NCI-H187 (cell line): Measurements from ENCODE around the gene KCNK18.
"Not testable (repeated sequence)": the region's sequence is repeated elsewhere in the genome, so short reads cannot be mapped to it uniquely, and the experiment has no call there.

Experiments
- DNase-seq, 2 experiments: peaks; one replicate each; lab custom pipeline; 2025; lab: John Stamatoyannopoulos, UW

The KCNK18 gene

GRCh38 chr10:117170244-117170643, 27.0 kb upstream of the KCNK18 start:
- DNase-seq: no peak

- peak; percentile 65 to 75 for DNase-seq
Observed at GRCh38 chr10:117174439-117175214, 22.7 kb upstream of the KCNK18 start.

GRCh38 chr10:117175215-117175900, 21.9 kb upstream of the KCNK18 start:
- DNase-seq: peak in 1 of 2 experiments; percentile 32

GRCh38 chr10:117175901-117176534, 21.3 kb upstream of the KCNK18 start:
- peak; percentile 6 to 34 for DNase-seq

GRCh38 chr10:117178190-117178589, 19.1 kb upstream of the KCNK18 start:
- no peak for DNase-seq

GRCh38 chr10:117184296-117184695, 13.0 kb upstream of the KCNK18 start:
- no peak for DNase-seq

GRCh38 chr10:117184821-117185220, 12.5 kb upstream of the KCNK18 start:
- no peak for DNase-seq

DNA sequence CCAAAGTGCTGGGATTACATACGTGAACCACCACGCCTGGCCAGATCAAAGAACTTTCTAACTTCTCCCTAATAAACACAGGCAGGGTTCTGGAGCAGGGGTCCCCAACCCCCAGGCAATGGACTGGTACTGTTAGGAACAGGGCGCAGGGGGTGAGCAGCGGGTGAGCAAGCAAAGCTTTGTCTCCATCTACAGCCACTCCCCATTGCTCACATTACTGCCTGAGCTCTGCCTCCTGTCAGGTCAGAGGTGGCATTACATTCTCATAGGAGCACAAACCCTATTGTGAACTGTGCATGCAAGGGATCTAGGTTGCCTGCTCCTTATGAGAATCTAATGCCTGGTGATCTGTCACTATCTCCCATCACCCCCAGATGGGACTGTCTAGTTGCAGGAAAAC, 11.5 kb upstream of the KCNK18 start:
- DNase-seq: not testable (repeated sequence)

GRCh38 chr10:117186832-117187615, 10.3 kb upstream of the KCNK18 start:
- DNase-seq: no peak

DNA sequence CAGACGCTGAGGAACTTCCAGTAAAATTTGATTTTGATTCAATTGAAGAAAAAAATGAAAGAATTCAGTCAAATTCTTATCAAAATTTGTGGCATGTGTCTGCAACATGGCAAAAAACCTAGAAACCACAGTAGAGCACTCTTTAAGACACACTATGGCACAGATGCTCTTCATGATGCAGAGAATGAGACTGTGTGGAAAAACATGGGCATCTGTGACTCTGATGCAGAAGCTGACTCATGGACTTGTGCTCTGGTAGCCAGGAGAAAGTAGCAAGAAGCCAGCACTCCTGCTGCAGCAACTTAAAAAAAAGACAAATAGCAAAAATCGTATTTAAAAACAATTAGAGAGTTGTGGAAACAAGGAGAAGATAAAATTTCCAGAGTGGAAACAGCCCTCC, 8.9 kb upstream of the KCNK18 start:
- no peak for DNase-seq

- DNase-seq: no peak
Observed at GRCh38 chr10:117189557-117189956, 7.7 kb upstream of the KCNK18 start.

- no peak for DNase-seq
Observed at GRCh38 chr10:117198088-117198487, 799 bp downstream of the KCNK18 start.

DNA sequence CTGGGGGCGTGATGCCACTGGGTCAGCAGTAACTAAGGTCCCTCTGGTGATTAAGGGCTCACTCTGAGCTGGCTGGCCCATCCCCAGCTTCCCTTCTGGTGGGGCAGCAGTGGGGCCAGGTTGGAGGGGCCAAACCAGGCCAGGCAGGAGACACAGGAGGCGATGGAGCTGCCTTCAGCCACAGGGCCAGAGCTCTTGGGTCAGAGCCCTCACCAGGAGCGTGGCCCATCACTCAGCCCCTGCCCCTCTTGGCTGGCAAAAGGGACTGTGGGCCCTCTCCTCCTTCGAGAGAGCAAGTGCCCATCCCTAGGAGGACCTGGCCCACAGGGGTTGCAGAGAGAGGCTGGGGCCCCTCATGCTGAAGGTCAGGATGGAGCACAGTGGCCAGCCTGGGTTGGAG, 4.5 kb downstream of the KCNK18 start:
- DNase-seq: no peak

DNA sequence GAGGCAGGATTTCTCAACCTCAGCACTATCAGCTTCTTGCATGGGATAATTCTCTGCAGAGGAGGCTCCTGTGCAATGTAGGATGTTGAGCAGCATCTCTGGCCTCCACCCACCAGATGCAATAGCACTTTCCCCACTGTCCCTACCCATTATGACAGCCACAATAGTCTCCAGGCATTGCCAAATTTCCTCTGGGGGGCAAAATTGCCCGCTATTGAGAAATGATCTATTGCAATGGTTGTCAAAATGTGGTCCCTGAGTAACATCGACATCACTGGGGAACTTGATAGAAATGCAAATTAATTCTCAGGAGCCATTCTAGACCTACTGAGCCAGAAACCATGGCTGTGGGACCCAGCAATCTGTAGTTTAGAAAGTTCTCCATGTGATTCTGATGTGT, 7.0 kb downstream of the KCNK18 start:
- no peak for DNase-seq

DNA sequence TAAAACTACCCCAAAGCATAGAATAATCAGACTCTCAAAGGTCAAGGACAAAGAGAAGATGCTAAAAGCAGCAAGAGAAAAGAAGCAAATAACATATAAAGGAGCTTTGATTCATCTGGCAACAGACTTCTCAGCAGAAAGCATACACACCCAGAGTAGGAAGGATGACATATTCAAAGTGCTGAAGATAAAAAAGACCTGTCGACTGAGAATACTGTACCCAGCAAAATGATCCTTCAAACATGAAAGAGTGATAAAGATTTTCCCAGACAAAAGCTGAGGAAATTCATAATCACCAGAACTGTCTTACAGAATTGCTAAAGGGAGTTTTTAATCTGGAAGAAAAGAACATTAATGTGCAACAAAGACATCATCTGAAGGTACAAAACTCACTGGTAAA, 14.9 kb downstream of the KCNK18 start:
- DNase-seq: no peak

- no peak for DNase-seq
Observed at GRCh38 chr10:117214401-117214800, 17.1 kb downstream of the KCNK18 start.

DNA sequence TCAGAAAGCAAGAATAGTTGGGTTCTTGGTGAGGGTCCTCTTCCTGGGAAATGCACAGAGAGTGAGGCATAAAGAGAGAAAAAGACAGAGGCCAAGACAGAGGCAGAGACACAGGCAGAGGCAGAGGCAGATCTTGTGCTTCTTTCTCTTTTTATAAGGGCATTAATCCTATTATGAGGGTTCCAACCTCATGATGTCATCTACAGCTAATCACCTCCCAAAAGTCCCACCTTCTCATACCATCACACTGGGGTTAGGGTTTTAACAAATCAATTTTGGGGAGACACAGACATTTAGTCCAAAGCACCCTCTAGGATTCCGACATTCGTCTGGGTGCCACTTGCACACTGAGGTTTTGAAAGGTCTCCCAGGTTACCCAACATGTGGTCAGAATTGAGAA, 17.8 kb downstream of the KCNK18 start:
- no peak for DNase-seq

- DNase-seq: no peak
Observed at GRCh38 chr10:117216028-117216427, 18.7 kb downstream of the KCNK18 start.

DNA sequence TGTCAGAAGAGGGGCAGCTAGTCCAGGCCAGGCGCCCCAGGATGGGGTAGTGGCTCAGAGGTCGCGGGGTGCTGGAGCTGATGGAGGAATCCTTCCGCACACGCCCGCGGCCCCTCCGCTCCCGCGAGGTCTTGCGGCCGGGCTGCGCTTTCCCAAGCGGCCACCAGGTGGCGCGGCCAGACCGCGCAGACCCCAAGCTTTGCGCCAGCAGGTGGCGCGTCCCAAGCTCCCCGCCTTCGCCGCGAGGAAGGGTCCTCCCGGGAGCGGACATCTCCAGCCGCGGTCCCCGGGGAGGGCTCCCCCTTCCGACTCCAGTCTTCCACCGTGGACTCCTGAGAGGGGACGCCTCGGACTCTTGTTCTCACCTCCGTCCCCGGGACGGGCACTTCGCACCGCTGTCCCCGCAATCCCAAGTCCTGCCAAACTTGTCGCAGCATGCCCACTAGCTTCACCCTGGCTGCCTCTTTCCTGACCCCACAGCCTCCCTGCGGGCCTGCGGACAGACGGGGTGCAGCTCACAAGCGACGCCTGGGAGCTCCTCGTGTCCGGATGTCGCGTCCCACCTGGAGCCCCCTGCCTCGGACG, 19.4 kb downstream of the KCNK18 start:
- peak in 1 of 2 experiments; percentile 15 for DNase-seq

GRCh38 chr10:117217196-117217761, 20.0 kb downstream of the KCNK18 start:
- DNase-seq: no peak

- DNase-seq: no peak
Observed at GRCh38 chr10:117218654-117219053, 21.4 kb downstream of the KCNK18 start.
